A673 (cell line): ENCODE measurements around the gene CCDC39. TPM values are rescaled to one million over a fixed set of nuclear protein-coding genes. Genes with fewer than 3 reads are reported as not detected.

Experiments
- BruUV-seq: library from RNA; stranded (reverse); fragments of 400-500 nt; replicated peaks from 2 replicates; lab custom pipeline; 2021; lab: Mats Ljungman, UMichigan
- CTCF ChIA-PET: fragments of 300-600 bp; sonication (Branson Sonifier 250); formaldehyde crosslinking; loops from one replicate; lab custom pipeline; 2022; ENCODE audit warnings: antibody characterized with exemption; lab: Charles Lee
- POLR2A ChIA-PET: fragments of 300-600 bp; sonication (Branson Sonifier 250); formaldehyde crosslinking; loops from one replicate; lab custom pipeline; 2022; ENCODE audit warnings: antibody characterized with exemption; ENCODE audit not compliant: low non-redundant PET; lab: Charles Lee
- DNase-seq: peaks from one replicate; pipeline ENCODE4 v3.0.0-alpha.2; 2015; ENCODE audit warnings: low spot score
- H3K27ac ChIP-seq: fragments of 200-600 bp; sonication (generic); 2 replicates; pipeline ENCODE4 v1.5.1; 2016; ENCODE audit warnings: mixed run types, low read depth, mild to moderate bottlenecking, mixed read lengths, antibody characterized with exemption, low read length; ENCODE audit not compliant: poor library complexity, severe bottlenecking
- H3K27me3 ChIP-seq: fragments of 200-600 bp; sonication (generic); replicated peaks from 2 replicates; pipeline ENCODE4 v1.6.1; 2017; ENCODE audit warnings: mixed run types, low read depth, mild to moderate bottlenecking, mixed read lengths, antibody characterized with exemption, low read length; ENCODE audit not compliant: insufficient read depth, poor library complexity
- H3K36me3 ChIP-seq: fragments of 200-600 bp; sonication (generic); 2 replicates; pipeline ENCODE4 v1.6.1; 2016; ENCODE audit warnings: mixed run types, mild to moderate bottlenecking, mixed read lengths, antibody characterized with exemption, low read length; ENCODE audit not compliant: insufficient read depth, poor library complexity, severe bottlenecking
- H3K4me1 ChIP-seq: fragments of 200-600 bp; sonication (generic); 2 replicates; pipeline ENCODE4 v1.6.1; 2017; ENCODE audit warnings: mixed run types, mild to moderate bottlenecking, mixed read lengths, antibody characterized with exemption, low read length; ENCODE audit not compliant: insufficient read depth, poor library complexity, severe bottlenecking
- H3K4me3 ChIP-seq: fragments of 200-600 bp; sonication (generic); 2 replicates; pipeline ENCODE4 v1.5.1; 2016; ENCODE audit warnings: low read depth, mixed run types, mild to moderate bottlenecking, mixed read lengths, low read length; ENCODE audit not compliant: poor library complexity, severe bottlenecking
- H3K9me3 ChIP-seq: fragments of 200-600 bp; sonication (generic); 2 replicates; pipeline ENCODE4 v1.6.1; 2016; ENCODE audit warnings: mixed run types, low read depth, mild to moderate bottlenecking, mixed read lengths, antibody characterized with exemption, low read length; ENCODE audit not compliant: poor library complexity, severe bottlenecking
- CTCF ChIP-seq: fragments of 300-800, 200-600 bp; sonication (generic); conservative IDR thresholded peaks from 2 replicates; pipeline ENCODE4 v1.5.1; 2017; ENCODE audit warnings: low read depth, mild to moderate bottlenecking, antibody characterized with exemption, low read length, moderate library complexity, mixed read lengths
- EZH2 ChIP-seq: fragments of 200-600 bp; sonication (generic); IDR thresholded peaks from 2 replicates; pipeline ENCODE4 v1.6.1; 2017; ENCODE audit warnings: borderline replicate concordance, low read depth, mild to moderate bottlenecking, mixed read lengths, antibody characterized with exemption, low read length; ENCODE audit not compliant: poor library complexity, severe bottlenecking
- intact Hi-C: fragments of 100-400 bp; cut with micrococcal nuclease; formaldehyde crosslinking; loops from one replicate; pipeline ENCODE4 v1.10.0; 2022; ENCODE audit not compliant: unreplicated experiment
- total RNA-seq: library from RNA; stranded (reverse); gene quantifications from 2 replicates; pipeline ENCODE4 v1.2.3, GENCODE V29; 2021

Gene CCDC39
- total RNA-seq, 1 experiment from 2014 or later = not detected

- no TSS peak for BruUV-seq
- no peak for DNase-seq
- Histone ChIP-seq H3K4me1 (no peaks in the 10 kb centered on the region), H3K36me3 (no peaks in the 10 kb centered on the region), H3K27ac (no peak overlapping the region), H3K4me3 (no peak overlapping the region), H3K9me3 (no peaks in the 10 kb centered on the region), H3K27me3 (peaks cover 33% of the 10 kb centered on the region)
- no peak for TF ChIP-seq EZH2
- no peak for TF ChIP-seq CTCF
- POLR2A ChIA-PET = interaction anchor here (0.6 kb wide), 1 partner anchor 57 kb away, joined by 4 read pairs; no protein-coding TSS in a partner anchor
- CTCF ChIA-PET = interaction anchor here (0.6 to 0.7 kb wide), 3 partner anchors 16 to 1123 kb away, joined by 3 to 5 read pairs (median 5); no protein-coding TSS in a partner anchor
- intact Hi-C loops = no loop called here
Measured at GRCh38 chr3:180633722-180634121, 45.6 kb downstream of the CCDC39 start.

- peak; percentile 47 for TF ChIP-seq CTCF
- no peak for TF ChIP-seq EZH2
- CTCF ChIA-PET = interaction anchor here (0.5 kb wide), 1 partner anchor 308 kb away, joined by 6 read pairs; no protein-coding TSS in a partner anchor
- no TSS peak for BruUV-seq
- Histone ChIP-seq H3K4me3 (no peak overlapping the region), H3K4me1 (no peaks in the 10 kb centered on the region), H3K36me3 (no peaks in the 10 kb centered on the region), H3K9me3 (no peaks in the 10 kb centered on the region), H3K27me3 (peaks cover 20% of the 10 kb centered on the region), H3K27ac (no peak overlapping the region)
- POLR2A ChIA-PET = no interaction called here
- peak; percentile 4 for DNase-seq
- intact Hi-C loops = no loop called here
Measured at GRCh38 chr3:180631317-180631716, 48.0 kb downstream of the CCDC39 start.

- TF ChIP-seq CTCF = no peak
- Histone ChIP-seq H3K4me3 (no peak overlapping the region), H3K27ac (no peak overlapping the region), H3K9me3 (no peaks in the 10 kb centered on the region), H3K27me3 (peaks cover 20% of the 10 kb centered on the region), H3K4me1 (no peaks in the 10 kb centered on the region), H3K36me3 (no peaks in the 10 kb centered on the region)
- DNase-seq = no peak
- POLR2A ChIA-PET = no interaction called here
- intact Hi-C loops = no loop called here
- CTCF ChIA-PET = no interaction called here
- no TSS peak for BruUV-seq
Measured at GRCh38 chr3:180630371-180630770, 48.9 kb downstream of the CCDC39 start.
